Stimulated activated effector memory CD8-positive, alpha-beta T cell treated with anti-CD3 and anti-CD28 coated beads, Interleukin-12 subunit alpha, Interleukin-12 subunit beta, amount 100 ng/mL, for 72 hours (primary cell): ENCODE data around the gene SLIT1.

Source experiments
- ATAC-seq: fragments of 150-1000 bp; cut with Tn5 transposase; 2 replicates; pipeline ENCODE4 v1.10.0; 2021
- DNase-seq, 2 donors: peaks; one replicate each; pipeline ENCODE4 v3.0.0; 2021 to 2022; ENCODE audit warnings: low spot score in 2 of 2
- H3K27ac Mint-ChIP-seq: one replicate; pipeline ENCODE4 v1.8.0; 2022; ENCODE audit warnings: mild to moderate bottlenecking, mixed read lengths
- H3K36me3 Mint-ChIP-seq: one replicate; pipeline ENCODE4 v1.8.0; 2022; ENCODE audit warnings: mild to moderate bottlenecking, mixed read lengths
- H3K4me1 Mint-ChIP-seq: one replicate; pipeline ENCODE4 v1.8.0; 2022; ENCODE audit warnings: mixed read lengths
- H3K4me3 Mint-ChIP-seq: one replicate; pipeline ENCODE4 v1.8.0; 2022; ENCODE audit warnings: mild to moderate bottlenecking, mixed read lengths
- H3K9me3 Mint-ChIP-seq: one replicate; pipeline ENCODE4 v1.8.0; 2022; ENCODE audit warnings: mixed read lengths

The SLIT1 gene

DNA sequence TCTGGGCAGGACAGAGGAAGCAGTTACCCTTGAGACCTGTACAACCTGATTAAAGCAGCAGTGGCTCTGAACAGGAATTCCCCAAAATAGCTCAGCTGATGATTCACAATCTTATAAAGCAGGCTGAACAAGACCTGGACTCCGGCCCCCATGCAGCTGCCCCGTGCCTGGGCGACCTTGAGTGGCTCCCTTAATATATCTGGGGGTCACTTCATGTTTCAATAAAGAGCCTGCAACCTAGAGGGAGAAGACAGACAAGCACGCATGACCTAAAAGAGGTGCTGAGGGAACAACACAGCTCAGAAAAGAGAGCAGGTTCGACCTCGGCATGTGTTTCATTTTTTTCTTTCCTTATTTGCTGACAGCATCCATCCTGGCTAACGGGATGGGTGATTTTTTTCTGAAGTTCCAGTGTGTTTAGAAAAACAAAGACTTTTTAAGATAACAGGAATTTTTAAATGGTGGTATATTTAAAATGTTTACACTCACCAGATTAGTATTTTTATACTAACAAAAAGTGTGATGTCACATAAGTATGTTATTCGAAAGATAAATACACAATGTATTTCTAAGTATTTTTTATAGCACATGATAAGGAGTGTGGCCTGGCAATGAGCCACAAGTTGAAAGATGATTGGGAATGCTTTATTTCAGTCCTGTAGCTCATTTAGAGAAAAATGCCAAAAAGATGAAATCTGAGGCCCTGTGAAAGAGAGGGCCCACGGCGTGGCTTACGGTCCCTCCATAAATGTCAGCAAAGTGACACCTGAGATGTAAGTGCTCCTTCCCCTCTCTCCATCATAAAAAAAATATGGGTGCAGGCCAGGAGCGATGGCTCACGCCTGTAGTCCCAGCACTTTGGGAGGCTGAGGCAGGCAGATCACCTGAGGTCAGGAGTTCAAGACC is 161.3 kb downstream of the SLIT1 start:
- Mint-ChIP-seq H3K4me1 (peaks cover 9% of the 10 kb centered on the region), H3K36me3 (no peaks in the 10 kb centered on the region), H3K4me3 (no peak overlapping the region), H3K27ac (no peak overlapping the region), H3K9me3 (no peaks in the 10 kb centered on the region)
- ATAC-seq (no peak), DNase-seq (no peak)

DNA sequence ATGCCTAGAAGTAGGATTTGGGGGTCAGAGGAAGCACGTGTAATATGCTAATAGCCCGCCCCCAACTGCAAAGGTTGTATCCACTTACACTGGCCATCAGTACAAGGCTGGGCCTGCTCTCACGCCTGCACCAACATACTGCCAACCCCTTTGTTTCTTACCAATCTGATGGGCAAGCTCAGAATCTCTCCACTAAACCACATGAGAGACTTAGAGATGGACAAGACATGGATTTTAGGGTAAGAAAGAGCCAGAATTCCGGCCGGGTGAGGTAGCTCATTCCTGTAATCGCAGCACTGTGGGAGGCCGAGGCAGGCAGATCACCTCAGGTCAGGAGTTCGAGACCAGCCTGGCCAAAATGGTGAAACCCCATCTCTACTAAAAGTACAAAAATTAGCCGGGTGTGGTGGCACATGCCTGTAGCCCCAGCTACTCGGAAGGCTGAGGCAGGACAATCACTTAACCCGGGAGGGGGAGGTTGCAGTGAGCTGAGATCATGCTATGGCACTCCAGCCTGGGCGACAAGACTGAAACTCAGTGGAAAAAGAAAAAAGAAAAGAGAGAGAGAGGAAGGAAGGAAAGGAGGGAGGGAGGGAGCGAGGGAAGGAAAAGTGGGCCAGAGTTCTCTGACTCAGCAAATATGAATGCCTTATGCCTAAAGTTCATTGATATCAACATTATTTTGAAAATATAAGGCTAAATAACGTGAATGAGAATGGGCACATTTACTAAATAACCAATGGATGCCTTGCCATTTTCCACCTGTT is 162.2 kb downstream of the SLIT1 start:
- ATAC-seq (no peak), DNase-seq (no peak)
- Mint-ChIP-seq H3K27ac (no peak overlapping the region), H3K9me3 (no peaks in the 10 kb centered on the region), H3K36me3 (no peaks in the 10 kb centered on the region), H3K4me3 (no peak overlapping the region), H3K4me1 (peaks cover 9% of the 10 kb centered on the region)

DNA sequence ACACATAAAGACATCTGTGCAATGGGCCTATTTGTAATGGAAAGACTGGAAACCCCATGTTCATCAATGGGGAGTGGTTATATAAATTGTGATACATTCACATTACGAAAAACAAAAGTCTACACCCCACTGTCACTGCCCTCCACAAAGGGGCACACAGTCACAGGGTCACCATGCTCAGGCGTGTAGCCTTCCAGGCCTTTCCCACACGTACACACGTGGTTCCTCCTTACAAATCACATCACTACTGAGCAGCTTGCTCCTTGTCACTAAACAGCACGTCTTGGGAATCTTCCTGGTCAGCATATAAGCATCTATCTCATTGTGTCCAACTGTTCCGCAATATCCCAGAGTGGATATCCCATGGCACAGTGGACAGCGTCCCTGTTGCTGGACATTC is 163.1 kb downstream of the SLIT1 start:
- Mint-ChIP-seq H3K4me1 (peaks cover 10% of the 10 kb centered on the region), H3K4me3 (no peak overlapping the region), H3K27ac (no peak overlapping the region), H3K36me3 (no peaks in the 10 kb centered on the region), H3K9me3 (no peaks in the 10 kb centered on the region)
- ATAC-seq (no peak), DNase-seq (no peak)

DNA sequence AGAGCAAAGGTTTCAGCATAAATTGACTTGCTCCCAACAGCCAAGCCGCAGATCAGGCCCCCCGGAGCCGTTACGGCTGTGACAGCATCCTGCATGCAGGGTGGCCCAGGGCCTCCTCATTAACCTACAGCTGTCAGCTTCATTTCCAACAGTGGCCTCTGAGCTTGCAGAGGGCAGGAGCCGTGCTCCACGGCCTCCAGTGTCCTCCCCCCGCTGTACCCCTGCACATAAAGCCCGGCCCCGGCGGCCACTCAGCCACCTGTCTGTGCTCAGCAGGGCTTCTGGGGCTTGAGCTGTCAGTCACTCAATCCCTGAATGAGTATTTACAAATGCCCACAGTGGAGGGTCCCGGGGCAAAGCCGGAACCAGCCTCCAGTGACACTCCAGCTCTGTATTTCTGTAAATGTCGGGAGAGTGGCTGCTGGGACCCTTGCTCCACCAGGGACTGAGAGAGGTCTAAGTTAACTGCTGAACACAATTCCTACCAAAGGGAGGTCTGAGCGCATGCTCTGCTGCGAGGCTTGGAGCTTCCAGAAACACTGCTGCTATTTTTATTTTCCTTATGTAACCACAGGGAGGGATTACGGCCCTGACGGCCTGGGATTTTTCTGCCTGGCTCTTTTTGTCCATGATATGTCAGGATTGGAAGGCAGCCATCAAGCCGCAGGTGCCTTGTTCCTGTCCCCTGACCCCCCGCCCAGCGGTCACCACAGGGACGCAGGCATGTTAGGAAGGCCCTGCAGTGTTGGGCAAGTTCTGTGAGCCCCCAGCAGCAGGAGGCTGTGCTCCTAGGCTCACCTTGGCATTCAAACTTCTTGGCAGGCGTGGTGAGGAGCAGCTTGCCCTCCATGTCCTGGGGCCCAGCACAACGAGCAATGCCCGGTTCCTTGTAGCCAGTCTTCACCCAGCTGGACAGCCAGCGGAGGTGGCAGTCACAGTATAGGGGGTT is 165.0 kb downstream of the SLIT1 start:
- DNase-seq (no peak), ATAC-seq (no peak)
- Mint-ChIP-seq H3K9me3 (no peaks in the 10 kb centered on the region), H3K36me3 (no peaks in the 10 kb centered on the region), H3K27ac (no peak overlapping the region), H3K4me1 (peaks cover 22% of the 10 kb centered on the region), H3K4me3 (no peak overlapping the region)

DNA sequence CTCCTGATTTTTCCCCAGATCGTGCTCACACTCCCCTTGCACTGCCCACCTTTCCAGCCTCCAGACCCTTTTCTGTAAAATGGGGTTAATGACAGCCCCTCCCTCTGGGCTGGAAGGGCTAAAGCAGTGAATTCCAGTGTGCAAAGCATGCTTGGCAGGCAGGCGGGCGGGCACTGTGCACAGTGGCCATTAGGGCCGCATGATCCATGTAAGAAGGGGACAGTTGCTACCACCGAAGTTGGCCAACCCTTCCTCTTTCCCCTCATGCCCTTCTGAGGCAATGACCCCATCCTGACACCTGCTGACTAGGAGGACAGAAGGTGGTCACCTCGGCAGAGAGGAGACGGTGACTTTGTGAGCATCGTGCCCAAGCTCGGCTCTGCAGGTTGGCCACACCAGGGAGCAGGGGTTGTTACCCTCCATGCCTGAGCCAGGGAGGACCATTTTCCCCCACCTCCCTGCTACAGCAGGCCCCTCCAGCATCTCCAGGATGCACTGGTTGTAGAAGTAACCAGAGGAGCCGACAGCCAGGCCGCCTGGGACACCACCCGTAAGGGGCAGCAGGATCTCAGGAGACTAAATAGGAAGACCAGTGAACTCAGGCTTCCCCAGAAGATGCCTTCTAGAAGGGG is 166.4 kb downstream of the SLIT1 start:
- H3K27ac Mint-ChIP-seq = no peak overlapping the region
- H3K36me3 Mint-ChIP-seq = no peaks in the 10 kb centered on the region
- ATAC-seq (no peak), DNase-seq (no peak)
- no peaks in the 10 kb centered on the region for H3K9me3 Mint-ChIP-seq
- peaks cover 22% of the 10 kb centered on the region for H3K4me1 Mint-ChIP-seq
- H3K4me3 Mint-ChIP-seq = no peak overlapping the region

DNA sequence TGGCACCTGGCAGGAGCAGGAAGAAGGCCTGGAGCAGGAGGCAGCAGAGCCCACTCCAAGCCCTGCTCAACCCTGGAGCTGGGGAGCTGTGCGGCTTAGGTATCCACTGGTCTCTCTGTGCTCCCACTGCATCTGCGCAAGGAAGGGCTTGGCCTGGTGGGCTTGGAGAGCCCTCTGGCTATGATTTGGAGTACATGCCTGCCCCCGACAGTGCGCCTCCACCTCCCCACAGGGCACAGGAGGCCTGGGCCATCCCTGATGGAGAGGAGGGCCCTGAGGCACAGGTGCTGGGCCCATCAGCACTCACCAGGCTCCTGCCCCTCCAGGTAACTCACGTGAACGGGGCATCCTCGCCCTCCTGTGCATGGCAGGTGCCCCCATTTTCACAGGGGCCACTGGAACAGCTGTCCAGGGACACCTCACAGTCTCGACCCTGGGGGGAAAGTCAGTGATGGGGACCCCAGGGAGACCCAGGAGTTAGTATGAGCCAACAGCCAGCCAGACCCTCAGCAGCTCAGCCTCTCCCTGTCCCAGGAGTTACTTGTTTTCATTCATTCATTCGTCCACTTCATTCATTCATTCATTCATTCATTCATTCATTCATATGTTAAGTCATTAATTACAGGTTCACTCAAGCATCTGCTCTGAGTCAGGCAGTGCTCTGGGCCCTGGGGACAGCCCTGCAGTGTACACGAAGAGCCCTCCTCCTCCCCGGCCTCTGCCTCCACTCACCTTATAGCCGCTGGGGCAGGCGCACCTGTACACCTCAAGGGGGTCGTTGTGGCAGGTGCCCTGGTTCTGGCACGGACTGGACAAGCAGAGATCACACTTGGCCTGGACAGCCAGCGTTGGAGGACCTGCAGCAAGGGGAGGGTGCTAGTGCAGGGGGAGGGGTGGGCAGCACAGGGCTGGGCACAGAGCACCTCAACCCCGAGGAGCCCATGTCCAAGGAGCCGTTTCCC is 167.2 kb downstream of the SLIT1 start:
- Mint-ChIP-seq H3K4me3 (no peak overlapping the region), H3K27ac (no peak overlapping the region), H3K4me1 (peaks cover 22% of the 10 kb centered on the region), H3K36me3 (no peaks in the 10 kb centered on the region), H3K9me3 (no peaks in the 10 kb centered on the region)
- DNase-seq (no peak), ATAC-seq (no peak)

DNA sequence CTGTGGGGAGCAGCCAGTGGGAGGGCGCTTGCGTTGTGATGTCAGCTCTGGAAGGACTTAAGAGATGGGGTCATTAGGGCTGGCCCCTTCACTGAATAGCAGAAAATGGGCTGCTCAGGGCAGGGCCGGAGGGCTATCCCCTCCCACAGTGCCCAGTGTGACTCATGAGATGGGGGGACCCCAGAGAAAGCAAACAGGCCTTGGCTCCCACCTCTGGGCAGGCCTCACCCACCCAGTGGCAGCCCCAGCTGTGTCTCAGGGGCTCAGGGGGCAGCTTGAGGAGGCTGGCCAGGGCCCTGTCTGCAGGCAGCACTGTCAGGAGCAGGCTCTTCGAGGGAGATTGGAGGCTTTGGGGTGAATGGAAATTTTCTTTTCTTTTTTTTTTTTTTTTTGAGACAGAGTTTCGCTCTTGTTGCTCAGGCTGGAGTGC is 168.3 kb downstream of the SLIT1 start:
- no peak for ATAC-seq
- Mint-ChIP-seq H3K27ac (peak overlapping the region; percentile 69), H3K4me1 (peaks cover 22% of the 10 kb centered on the region), H3K36me3 (no peaks in the 10 kb centered on the region), H3K4me3 (peak overlapping the region; percentile 69), H3K9me3 (no peaks in the 10 kb centered on the region)
- DNase-seq = no peak

DNA sequence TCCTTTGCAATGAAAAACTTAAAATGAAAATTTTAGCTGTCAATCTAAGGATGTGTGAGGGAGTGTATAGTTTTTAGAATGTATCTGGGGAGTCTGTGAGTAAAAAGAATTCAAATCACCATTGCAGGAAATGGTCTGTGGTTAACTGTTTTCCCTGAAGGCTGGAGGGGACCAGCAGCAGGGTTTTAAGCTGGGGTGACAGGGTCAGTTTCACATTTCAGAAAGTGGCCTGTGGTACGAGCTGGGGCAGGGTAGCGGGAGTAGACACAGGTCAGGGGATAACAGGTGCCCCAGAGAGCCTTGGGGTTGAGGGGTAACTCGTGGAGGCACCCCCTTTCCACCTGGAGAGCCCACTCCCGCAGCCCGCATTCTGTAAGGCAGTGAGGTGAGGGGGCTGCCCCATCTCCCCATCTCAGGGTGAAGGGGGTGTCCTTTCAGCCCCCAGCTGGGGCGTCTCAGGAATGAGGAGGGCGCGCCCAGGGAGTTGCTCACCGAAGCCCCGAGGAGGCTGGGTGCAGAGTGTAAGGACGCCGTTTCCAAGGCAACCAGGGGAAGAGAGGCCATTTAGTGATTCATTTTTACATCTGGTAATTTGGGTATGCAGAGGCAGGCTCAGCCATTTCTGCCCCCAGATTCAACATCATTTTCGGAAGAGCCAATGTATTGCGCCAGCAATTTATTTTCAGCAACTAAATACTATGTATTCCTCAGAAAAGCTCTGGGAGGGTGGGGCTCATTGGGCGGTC is 168.9 kb downstream of the SLIT1 start:
- Mint-ChIP-seq H3K9me3 (no peaks in the 10 kb centered on the region), H3K36me3 (no peaks in the 10 kb centered on the region), H3K27ac (peak overlapping the region; percentile 69), H3K4me1 (peaks cover 18% of the 10 kb centered on the region), H3K4me3 (peak overlapping the region; percentile 69)
- DNase-seq (peak; percentile 22 to 72), ATAC-seq (peak; percentile 80)

DNA sequence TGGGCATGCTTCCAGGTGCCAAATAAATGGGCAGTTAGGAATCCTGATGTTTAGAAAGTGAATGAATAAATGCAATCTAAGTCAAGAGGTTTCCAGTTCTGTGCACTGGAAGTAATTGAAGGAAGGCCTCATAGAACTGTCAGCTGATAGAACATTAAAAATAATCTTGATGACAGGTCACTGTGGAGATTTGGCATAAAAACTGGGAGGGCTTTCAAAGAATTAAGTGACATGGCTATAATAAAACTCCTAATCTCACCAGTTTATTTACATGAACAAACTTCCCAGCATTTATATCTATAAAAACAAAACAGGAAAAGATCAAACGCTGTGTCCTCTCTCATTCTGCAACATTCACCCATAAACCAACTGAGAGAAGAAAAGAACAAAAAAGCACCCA is 170.5 kb downstream of the SLIT1 start:
- ATAC-seq (no peak), DNase-seq (no peak)
- no peaks in the 10 kb centered on the region for H3K36me3 Mint-ChIP-seq
- no peak overlapping the region for H3K27ac Mint-ChIP-seq
- no peak overlapping the region for H3K4me3 Mint-ChIP-seq
- no peaks in the 10 kb centered on the region for H3K9me3 Mint-ChIP-seq
- H3K4me1 Mint-ChIP-seq = peaks cover 13% of the 10 kb centered on the region

DNA sequence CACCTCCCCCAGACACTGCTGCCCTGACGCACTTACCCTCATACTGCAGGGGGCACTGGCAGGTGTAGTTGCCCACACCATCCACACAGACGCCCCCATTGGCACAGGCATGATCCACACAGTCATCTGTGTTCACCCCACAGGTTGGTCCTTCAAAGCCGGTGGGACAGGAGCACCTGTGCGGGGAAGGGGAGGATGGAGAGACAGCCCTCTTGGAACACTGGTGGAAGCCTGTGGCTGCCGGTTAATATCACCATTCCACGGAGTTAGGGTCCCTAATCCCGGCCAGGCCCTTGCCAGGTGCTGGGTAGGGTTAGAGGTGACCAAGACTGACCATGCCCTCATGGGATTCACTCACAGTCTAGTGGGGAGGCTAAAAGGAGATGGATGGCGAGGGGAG is 171.8 kb downstream of the SLIT1 start:
- no peaks in the 10 kb centered on the region for H3K36me3 Mint-ChIP-seq
- H3K9me3 Mint-ChIP-seq = no peaks in the 10 kb centered on the region
- H3K27ac Mint-ChIP-seq = no peak overlapping the region
- no peak for DNase-seq
- H3K4me1 Mint-ChIP-seq = peaks cover 13% of the 10 kb centered on the region
- no peak for ATAC-seq
- no peak overlapping the region for H3K4me3 Mint-ChIP-seq

DNA sequence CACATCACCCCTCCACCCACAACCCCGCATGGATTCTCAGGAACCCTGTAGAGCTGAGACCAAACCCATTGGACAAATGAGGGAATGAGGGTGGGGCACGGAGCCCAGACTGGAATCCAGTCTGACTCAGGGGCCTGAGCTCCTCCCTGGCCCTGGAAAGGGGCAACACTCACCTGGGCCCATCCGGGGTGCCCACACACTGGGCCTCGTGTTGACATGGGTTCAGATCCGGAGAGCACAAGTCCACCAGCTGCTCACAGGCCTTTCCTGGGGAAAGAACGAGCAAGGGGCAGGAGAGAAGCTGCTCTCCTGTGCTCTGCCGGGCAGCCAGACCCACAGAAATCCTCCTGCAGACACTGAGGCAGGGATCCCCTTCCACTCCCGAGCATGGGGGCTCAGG is 172.2 kb downstream of the SLIT1 start:
- ATAC-seq = no peak
- DNase-seq = no peak
- Mint-ChIP-seq H3K9me3 (no peaks in the 10 kb centered on the region), H3K27ac (no peak overlapping the region), H3K4me1 (peaks cover 13% of the 10 kb centered on the region), H3K36me3 (no peaks in the 10 kb centered on the region), H3K4me3 (no peak overlapping the region)

DNA sequence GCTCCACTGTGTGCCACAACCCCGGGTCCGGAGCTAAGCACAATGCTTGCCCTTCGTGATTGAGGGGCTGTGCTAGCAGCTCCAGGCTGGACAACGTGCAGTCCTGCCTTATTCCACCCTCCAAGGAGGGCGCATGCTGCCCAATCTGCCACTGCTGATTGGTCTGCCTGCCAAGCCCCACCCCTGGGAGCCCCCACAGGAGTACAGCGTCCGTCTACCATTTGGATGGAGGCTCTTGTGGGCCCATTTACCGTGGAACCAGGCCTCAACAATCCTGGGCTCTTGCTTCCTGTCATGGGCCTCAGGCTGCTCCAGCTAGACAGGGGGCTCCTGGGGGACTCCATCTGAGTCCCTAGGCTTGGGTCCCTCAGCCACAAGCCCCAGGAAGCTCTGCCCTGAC is 173.3 kb downstream of the SLIT1 start:
- no peak for ATAC-seq
- Mint-ChIP-seq H3K36me3 (no peaks in the 10 kb centered on the region), H3K4me1 (peaks cover 10% of the 10 kb centered on the region)

DNA sequence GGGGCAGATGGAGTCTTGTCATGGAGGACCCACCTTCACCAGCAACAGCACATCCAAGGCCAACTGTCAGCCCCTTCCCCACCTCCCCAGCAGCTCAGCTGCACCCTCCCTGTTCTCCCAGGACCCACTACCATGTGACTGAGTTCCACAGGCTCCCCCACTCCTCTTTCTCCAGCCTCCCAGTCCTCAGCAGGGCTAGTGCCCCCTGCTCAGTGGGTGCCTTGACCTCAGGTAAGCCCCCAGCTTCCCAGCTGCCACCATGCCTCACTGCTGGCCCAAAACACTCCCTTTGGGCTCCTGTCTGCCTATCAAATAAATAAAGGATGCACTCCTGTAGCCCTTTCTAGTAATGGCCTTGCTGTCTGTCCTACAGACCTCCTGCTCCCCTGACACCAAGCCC is 174.4 kb downstream of the SLIT1 start:
- H3K9me3 Mint-ChIP-seq = peaks cover 14% of the 10 kb centered on the region
- no peaks in the 10 kb centered on the region for H3K36me3 Mint-ChIP-seq
- H3K27ac Mint-ChIP-seq = no peak overlapping the region
- DNase-seq (no peak), ATAC-seq (no peak)
- H3K4me3 Mint-ChIP-seq = no peak overlapping the region
- no peaks in the 10 kb centered on the region for H3K4me1 Mint-ChIP-seq

More for the DNA sequence above, 173.3 kb downstream of the SLIT1 start:
- DNase-seq = no peak
- no peak overlapping the region for H3K27ac Mint-ChIP-seq
- peaks cover 3% of the 10 kb centered on the region for H3K9me3 Mint-ChIP-seq
- H3K4me3 Mint-ChIP-seq = no peak overlapping the region
